Measurements from ENCODE around the gene FIBIN. TPM values are rescaled to one million over a fixed set of nuclear protein-coding genes. Genes with fewer than 3 reads are reported as not detected.
"Not testable (repeated sequence)": the region's sequence is repeated elsewhere in the genome, so short reads cannot be mapped to it uniquely, and the experiment has no call there.

The FIBIN gene
- total RNA-seq, 6 experiments from 2014 or later, result 38.9 to 101 (median 40.4) TPM

- peak overlapping the region; percentile 95 for H3K4me3 Mint-ChIP-seq
- H3K9me3 Mint-ChIP-seq, result no peaks in the 10 kb centered on the region
- no peaks in the 10 kb centered on the region for H3K27me3 Mint-ChIP-seq (ENCODE audit: insufficient read depth)
- H3K4me1 Mint-ChIP-seq (ENCODE audit: low read depth), result peaks cover 62% of the 10 kb centered on the region
- TF ChIP-seq, protein P1, sequence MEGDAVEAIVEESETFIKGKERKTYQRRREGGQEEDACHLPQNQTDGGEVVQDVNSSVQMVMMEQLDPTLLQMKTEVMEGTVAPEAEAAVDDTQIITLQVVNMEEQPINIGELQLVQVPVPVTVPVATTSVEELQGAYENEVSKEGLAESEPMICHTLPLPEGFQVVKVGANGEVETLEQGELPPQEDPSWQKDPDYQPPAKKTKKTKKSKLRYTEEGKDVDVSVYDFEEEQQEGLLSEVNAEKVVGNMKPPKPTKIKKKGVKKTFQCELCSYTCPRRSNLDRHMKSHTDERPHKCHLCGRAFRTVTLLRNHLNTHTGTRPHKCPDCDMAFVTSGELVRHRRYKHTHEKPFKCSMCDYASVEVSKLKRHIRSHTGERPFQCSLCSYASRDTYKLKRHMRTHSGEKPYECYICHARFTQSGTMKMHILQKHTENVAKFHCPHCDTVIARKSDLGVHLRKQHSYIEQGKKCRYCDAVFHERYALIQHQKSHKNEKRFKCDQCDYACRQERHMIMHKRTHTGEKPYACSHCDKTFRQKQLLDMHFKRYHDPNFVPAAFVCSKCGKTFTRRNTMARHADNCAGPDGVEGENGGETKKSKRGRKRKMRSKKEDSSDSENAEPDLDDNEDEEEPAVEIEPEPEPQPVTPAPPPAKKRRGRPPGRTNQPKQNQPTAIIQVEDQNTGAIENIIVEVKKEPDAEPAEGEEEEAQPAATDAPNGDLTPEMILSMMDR (IDR thresholded peaks at IDR 0.05), result no peak
- no peak for DNase-seq
- H3K36me3 Mint-ChIP-seq (ENCODE audit: low read depth), result 0 out of 2 replicates have a peak, but pooled peaks cover 10% of the 10 kb centered on the region
- H3K27ac Mint-ChIP-seq, result peak overlapping the region; percentile 83
Observed at GRCh38 chr11:26994631-26995095, 751 bp downstream of the FIBIN start.

DNA sequence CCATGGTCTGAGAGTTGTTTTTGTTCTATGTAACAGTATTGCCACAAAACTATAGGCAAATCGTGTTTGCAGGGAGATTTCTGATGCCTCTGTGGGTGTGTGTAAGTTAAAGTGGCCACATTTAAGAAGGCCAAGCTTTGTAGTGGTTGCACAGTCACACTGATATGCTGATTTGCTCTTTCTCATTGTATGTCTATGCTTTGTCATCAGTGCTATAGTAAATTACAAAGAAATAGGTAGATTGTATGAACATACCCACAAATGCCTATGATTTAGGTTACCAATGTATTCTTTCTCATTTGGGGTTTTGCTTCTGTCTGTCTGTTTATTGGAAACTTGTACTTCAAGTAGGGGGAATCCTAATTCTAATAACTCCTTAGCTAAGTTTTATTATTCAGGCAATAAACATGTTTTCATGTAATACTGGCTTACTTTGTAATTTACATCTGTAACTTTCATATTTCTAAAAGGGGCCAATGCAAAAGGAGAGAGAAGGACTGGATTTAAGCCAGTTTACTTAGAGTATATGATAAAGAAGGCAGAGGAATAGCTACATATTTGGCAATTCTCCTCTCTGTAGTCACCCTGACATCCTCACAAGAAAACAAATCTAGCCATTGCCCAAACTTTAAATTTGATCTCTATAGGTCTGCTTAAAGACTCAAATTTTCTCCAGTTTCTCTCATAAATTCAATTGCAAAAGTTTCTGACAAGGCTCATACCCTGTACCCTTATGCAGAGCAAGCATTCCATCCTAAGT lies 2.0 kb downstream of the FIBIN start:
- Mint-ChIP-seq H3K4me3 (peak overlapping the region; percentile 95), H3K27me3 (ENCODE audit: insufficient read depth) (no peaks in the 10 kb centered on the region), H3K9me3 (no peaks in the 10 kb centered on the region), H3K36me3 (ENCODE audit: low read depth) (0 out of 2 replicates have a peak, but pooled peaks cover 10% of the 10 kb centered on the region), H3K4me1 (ENCODE audit: low read depth) (peaks cover 65% of the 10 kb centered on the region), H3K27ac (peak overlapping the region; percentile 12)
- TF ChIP-seq, protein P1 (IDR thresholded peaks at IDR 0.05), result no peak
- DNase-seq, result no peak

- H3K9me3 Mint-ChIP-seq, result no peaks in the 10 kb centered on the region
- H3K27ac Mint-ChIP-seq, result peak overlapping the region; percentile 3; the same call in 1 of the 2 replicates
- peaks cover 57% of the 10 kb centered on the region for H3K4me1 Mint-ChIP-seq (ENCODE audit: low read depth)
- TF ChIP-seq, protein P1 (IDR thresholded peaks at IDR 0.05), result no peak
- DNase-seq, result no peak
- H3K36me3 Mint-ChIP-seq (ENCODE audit: low read depth), result 0 out of 2 replicates have a peak, but pooled peaks cover 10% of the 10 kb centered on the region
- H3K4me3 Mint-ChIP-seq, result peak overlapping the region; percentile 95; the same call in 1 of the 2 replicates
- H3K27me3 Mint-ChIP-seq (ENCODE audit: insufficient read depth), result no peaks in the 10 kb centered on the region
Observed at GRCh38 chr11:26997378-26997777, 3.5 kb downstream of the FIBIN start.

DNA sequence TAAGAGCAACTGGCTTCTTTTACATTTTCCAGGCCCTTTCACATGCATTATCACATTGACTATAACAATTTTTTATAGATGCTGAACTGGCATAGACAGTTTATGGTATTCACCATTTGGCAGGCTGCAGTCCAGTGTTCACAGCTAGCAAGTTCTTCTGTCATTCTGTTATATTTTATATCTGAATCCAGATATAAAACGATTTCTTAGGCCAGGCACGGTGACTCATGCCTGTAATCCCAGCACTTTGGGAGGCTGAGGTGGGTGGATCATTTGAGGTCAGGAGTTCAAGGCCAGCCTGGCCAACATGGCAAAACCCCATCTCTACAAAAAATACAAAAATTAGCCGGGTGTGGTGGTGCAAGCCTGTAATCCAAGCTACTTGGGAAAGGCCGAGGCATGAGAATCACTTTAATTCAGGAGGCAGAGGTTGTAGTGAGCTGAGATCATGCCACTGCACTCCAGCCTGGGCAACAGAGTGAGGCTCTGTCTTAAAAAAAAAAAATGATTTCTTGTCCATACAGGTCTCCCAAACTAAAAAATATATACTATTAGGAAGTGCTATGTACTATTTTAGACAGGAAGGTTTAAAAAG lies 7.3 kb downstream of the FIBIN start:
- peaks cover 23% of the 10 kb centered on the region for H3K4me1 Mint-ChIP-seq (ENCODE audit: low read depth)
- not testable (repeated sequence) for DNase-seq, H3K27ac Mint-ChIP-seq

DNA sequence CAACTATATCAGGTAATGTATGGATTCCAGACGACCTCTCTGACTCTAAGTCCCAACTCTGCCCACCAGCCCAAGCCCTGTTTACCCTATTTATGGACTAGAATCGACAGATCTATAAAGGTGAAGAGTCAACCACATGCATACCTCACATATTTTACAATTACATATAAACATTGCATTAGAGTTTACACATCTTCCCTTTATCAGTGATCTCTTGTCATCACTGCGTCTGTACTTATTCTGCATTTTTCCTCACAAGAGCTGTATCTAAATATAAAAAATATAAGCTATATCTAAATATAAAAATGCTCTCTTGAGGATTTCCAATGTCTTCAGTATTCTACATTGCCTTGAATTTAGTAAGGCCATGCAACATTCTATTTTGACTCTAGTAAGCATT lies 8.5 kb downstream of the FIBIN start:
- H3K27ac Mint-ChIP-seq, result no peak overlapping the region
- TF ChIP-seq, protein P1 (IDR thresholded peaks at IDR 0.05), result no peak
- peaks cover 11% of the 10 kb centered on the region for H3K4me1 Mint-ChIP-seq (ENCODE audit: low read depth)

More for the DNA sequence above, 7.3 kb downstream of the FIBIN start:
- not testable (repeated sequence) for H3K36me3 Mint-ChIP-seq (ENCODE audit: low read depth); H3K9me3 Mint-ChIP-seq; H3K4me3 Mint-ChIP-seq; H3K27me3 Mint-ChIP-seq (ENCODE audit: insufficient read depth)

DNA sequence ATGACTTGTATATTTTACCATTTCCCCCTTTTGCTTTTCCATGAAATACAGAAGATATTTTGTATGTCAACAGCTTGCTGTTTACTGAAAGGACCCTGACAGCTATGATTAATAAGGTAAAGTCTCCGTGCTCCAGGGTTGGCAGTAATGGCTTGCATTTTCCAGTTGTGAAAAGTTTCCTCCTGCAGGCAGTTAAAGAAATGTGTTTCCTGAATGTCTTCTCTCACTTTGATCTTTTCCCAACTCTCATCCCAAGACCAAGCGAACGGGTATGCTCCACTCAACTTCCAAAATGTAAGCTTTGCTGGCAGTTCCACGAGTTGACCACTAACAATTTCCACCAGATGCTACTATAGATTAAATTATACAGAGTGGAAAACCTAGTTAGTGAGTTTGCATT lies 8.9 kb downstream of the FIBIN start:
- H3K4me3 Mint-ChIP-seq, result no peak overlapping the region
- no peaks in the 10 kb centered on the region for H3K36me3 Mint-ChIP-seq (ENCODE audit: low read depth)
- H3K27me3 Mint-ChIP-seq (ENCODE audit: insufficient read depth), result no peaks in the 10 kb centered on the region
- DNase-seq, result no peak
- no peaks in the 10 kb centered on the region for H3K9me3 Mint-ChIP-seq
- TF ChIP-seq, protein P1 (IDR thresholded peaks at IDR 0.05), result no peak
- no peak overlapping the region for H3K27ac Mint-ChIP-seq
- H3K4me1 Mint-ChIP-seq (ENCODE audit: low read depth), result peaks cover 10% of the 10 kb centered on the region

More for the DNA sequence above, 8.5 kb downstream of the FIBIN start:
- Mint-ChIP-seq H3K9me3 (no peaks in the 10 kb centered on the region), H3K27me3 (ENCODE audit: insufficient read depth) (no peaks in the 10 kb centered on the region), H3K4me3 (no peak overlapping the region), H3K36me3 (ENCODE audit: low read depth) (no peaks in the 10 kb centered on the region)
- DNase-seq, result no peak

All from HFFc6 (cell line).